UCSD-AML1 (cell line): Measurements from ENCODE around the gene C21orf91.
A peak's percentile ranks its signal among the peaks of the same experiment; 100 is the strongest.

ENCODE experiments used
- DNase-seq: peaks from one replicate; lab custom pipeline; 2025; ENCODE audit not compliant: unreplicated experiment; lab: John Stamatoyannopoulos, UW

C21orf91 gene

DNA sequence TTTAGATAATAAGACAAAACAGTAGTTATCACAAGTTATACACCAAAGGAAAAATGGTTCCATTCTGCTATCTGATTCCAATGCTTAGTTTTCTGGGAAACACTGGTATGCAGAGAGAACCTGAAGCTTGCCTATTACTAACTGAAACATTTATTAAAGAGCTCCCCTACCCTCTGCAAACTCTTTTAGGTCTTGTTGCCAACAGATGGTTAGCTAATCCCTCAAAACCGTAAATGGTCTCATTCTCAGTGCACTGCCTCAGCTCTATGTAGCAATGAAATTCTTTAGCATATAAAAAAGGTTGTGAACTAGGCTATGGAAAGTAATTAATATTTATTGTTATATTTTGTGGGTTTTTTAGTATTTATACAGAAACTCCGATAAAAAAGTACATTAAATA lies 20.4 kb downstream of the C21orf91 start:
- DNase-seq = no peak

DNA sequence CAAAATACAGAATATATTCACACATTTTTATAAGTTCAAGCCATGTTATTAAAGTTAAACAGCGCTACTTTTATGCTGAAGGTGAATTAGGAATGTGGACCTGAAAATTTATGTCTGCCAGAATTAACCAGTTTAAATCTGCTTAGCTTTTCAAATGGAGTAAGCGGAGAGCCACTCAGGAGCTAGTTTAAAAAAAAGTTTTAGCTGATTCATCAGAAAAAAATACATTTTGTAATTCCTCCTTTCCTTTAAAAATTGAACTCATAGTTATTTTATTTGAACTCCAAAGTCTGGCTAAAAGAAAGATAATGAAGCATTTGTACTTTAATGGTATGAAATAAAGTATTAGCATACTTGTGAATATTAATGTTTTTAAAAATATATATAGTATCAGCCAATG lies 21.2 kb downstream of the C21orf91 start:
- no peak for DNase-seq

DNA sequence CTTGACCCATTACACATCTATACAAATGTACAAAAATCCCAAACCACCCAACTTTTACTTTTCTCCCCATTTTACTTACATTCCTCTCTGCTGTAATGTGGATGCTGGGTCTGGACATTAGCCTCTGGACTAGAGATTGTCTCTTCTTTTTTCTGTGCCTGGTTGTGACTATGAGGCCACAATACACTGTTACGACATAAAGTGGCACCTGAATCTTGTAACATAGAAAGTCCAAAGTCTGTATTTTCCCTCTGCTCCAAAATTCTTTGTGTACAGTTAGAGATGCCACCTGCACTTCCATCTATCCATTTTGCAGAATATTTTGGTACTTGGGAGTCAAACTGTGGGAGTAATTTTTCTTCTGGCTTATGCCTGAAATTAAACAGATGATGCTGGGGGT lies 22.7 kb downstream of the C21orf91 start:
- no peak for DNase-seq

DNA sequence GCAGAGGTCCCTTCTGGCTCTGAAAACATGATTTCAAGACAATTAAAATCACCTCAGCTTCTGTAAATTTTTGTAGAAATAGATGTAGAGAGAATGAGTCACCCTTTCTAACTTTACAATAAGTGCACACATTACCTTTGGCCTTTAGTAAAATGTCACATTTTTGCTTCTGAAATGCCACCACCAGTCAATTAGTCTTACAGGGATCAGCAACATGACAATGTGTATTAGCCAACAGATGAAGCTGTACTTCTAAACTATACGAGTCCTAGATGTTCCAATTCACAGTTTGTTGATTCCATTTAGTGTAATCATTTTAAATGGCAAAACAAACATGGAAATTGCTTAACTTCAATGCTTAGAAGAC lies 23.1 kb downstream of the C21orf91 start:
- no peak for DNase-seq

DNA sequence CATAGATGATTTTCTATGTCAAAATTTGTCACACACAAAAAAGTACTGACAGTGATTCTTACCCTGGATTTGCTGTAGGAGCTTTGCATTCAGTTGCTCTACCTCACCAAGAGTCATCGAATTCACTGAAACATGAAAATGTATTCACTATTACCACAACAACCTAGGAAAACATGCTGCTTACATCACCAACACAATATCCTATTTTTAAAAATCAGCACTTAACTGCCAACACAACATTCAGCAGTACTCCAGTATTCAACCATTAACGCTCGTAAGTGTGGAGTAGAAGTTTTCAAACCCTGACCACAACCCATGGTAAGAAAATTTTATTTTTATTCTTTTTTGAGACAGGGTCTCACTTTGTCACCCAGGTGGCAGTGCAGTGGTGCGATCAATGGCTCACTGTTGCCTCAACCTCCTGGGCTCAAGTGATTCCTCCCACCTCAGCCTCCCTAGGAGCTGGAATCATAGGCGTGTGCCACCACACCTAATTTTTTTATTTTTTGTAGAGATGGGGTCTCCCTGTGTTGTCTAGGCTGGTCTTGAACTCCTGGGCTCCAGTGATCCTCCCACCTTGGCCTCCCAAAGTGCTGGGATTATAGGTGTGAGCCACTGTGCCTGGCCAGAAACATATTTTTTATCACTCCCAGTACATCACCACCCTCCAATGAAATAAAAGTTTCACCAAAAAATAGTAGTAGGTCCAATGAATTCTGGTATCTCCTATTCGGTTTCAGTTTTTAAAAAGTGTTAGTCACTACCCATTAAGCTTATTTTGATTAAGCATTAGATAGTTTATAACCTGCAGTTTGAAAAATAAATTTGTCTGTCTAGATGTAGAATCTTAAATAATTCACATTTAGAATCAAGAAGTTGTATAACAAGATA lies 23.8 kb downstream of the C21orf91 start:
- DNase-seq = no peak

DNA sequence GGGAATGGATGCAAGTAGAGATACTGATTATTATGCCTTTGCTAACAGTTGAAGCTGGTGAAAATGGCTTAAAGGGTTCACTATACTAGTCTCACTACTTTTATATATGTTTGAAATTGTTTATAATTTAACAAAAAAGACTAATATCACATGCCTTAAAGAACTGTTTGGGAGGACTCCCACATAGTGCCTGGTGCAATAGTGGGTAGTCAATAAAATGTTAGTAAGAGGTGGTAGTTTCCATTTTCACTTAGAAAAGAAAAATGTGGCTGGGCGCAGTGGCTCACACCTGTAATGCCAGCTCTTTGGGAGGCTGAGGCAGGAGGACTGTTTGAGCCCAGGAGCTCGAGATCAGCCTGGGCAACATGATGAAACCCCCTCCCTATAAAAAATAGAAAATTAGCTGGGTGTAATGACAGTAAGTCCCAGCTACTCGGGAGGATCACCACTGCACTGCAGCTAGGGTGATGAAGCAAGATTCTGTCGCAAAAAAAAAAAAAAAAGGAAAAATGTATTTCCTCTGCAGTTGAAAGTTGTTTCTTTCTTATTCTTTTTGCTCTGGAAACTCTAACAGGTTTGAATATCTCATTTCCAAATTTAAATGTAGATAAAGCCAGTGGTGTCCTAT lies 24.5 kb downstream of the C21orf91 start:
- DNase-seq = no peak

DNA sequence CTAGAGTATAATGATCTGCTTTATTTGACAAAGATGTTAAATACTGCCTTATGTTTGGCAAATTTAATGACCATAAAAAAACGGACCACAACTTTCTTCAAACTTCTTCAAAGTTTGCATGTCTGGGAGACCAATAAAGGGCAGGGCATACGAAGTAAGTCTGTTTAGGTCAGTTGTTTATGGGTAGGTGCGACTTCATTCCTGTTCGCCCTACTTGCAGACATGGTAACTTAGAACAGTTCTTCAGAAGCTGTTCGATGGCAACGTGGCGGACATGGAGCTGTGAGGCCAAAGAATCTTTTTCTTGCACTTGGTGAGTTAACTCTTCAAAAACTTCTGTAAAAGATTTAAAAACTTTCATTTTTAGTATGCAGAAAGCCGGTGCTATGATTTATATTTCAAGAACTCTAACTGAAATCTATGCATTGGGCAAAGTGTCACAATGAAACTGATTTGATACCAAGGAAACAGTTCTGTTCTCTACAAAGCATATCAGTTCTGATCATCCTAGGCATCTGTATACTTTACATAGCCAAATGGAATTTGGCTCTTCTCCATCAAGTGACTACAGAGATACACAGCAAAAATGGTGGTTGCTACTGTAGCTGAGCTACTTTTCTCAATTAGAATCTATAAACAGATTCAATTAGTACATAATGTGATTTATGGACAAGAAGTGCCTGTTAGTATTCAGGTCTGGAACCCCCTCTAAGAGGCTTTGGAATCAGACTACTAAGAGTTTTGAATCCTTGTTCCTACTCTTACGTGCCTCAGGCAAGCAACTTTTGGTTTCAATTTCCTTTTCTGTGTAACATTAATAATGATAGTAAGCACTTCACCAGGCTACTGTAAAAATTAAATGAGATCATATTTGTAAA lies 25.7 kb downstream of the C21orf91 start:
- DNase-seq = no peak

DNA sequence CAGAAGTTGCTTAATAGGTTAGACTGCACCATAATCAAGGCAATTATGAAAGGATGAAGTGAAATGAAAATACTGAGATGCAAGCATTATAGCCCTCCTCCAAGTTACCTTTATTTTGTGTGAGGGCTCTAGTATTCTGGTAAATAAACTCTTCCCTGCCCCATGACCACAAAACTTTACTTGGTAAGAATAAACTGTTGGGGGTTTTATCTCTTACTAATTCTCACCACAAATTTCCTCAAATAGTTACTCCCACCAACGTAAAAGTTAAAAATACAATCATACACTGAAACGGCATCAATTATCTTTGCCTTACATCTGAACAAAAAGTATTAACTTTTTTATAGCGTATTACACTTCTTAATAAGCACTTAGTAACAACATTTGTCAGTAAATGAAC lies 29.5 kb downstream of the C21orf91 start:
- DNase-seq = no peak

DNA sequence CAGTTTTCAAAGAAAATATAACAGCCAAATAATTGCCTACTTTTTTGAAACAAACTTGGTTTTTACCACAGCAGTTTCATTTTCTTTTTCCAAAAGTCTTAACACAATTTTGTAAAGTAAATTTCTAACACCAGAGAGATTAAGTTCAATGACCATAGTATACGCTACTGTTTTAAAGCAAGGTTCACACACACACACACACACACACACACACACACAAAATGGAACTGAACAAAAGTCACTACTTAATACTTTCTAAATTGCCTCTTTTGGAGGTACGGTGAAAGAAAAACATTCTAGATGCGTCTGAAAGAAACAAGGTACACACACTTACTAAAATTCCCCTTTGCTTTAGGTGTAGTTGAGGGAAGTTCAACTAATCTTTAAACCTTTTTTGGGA lies 30.1 kb downstream of the C21orf91 start:
- DNase-seq = no peak

DNA sequence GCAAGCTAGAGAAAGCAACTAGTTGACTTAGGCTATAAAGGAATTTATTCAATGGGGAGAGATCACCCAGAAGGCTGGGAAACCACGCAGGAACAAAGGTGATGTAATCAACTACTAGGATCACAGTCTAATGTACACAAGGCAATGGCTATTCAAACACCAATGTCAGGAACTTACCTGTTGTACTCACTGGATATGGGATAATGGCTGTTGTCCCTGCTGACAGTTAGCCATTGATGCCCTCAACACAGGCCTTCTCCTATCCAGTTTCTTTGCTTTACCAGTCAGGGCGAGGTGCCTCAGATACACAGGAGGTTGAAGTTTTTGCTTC lies 32.3 kb downstream of the C21orf91 start:
- no peak for DNase-seq

DNA sequence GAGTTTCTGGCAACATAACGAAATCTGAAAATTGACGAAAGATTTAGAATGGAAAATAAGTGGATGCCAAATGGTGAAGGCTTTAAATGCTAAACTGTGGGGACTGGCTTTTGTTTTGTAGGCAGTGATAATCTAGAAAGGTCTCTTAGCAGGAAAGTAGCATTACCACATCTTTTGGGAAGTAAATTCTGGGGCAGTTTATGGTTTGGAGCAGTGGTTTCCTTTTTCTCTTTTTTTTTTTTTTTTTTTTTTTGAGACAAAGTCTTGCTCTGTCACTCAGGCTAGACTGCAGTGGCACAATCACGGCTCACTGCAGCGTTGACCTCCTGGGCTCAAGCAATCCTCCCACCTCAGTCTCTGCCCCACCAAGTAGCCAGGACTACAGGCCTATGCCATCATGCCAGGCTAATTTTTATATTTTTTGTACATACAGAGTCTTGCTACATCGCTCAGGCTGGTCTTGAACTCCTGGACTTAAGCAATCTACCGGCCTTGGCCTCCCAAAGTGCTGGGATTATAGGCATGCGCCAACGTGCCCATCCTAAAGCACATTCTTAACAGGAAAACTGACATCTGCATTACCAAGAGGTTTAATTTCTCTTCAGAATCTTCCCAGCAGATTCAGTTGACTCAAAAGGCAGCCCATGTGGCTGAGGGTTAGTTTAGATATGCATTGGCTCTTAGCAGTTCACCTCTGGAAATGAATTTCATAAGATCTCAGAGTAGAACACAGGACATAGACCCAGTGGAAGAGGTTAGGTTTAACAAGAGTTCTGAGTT lies 32.9 kb downstream of the C21orf91 start:
- DNase-seq = no peak

DNA sequence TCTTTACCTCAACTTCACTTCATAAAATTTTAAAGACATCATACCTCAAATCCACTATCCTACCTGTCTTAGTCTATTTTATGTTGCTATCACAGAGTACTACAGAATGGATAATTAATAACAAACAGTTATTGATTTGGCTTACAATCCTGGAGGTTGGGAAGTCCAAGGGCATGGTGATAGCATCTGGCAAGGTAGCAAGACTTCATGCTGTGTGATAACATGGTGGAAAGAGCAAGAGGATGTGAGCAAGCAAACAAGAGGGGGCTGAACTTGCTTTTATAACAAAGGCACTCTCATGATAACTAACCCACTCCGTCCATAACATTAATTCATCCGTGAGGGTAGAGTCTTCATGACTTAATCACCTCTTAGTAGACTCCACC lies 33.8 kb downstream of the C21orf91 start:
- DNase-seq = no peak

DNA sequence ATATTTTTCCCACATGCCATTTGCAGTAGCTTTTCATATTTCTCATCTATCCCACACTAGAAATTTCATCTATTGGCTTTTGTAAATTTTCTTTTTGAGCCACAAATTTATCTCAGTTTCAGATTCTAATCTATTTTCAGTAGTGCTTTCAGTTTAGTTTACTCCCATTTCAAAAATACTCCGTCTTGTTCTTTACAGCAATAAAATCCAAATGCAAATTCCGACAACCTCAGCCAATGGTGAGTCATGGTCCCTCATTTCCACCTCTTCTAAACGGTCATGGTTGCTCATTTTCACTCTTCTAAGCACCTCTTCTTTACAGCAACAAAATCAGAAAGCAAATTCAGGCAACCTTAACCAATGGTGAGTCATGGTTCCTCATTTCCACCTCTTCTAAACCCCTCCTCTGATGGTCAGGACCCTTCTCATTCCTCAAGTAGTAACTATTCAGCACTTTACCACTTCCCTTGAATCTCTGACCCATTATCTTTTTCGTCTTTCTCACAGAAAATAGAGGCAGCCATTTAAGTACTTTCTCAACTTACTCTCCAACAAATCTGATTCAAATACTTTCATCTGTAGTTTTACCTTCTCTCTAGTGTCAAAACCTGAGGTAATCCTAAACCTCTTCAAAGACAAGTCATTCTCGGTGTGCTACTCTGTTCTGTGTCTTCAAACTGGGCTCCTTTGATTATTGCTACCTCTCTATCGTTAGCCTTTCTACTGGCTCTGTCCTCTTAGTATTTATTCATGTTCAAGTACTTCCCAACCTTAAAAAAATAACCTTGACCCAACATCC lies 34.4 kb downstream of the C21orf91 start:
- no peak for DNase-seq

DNA sequence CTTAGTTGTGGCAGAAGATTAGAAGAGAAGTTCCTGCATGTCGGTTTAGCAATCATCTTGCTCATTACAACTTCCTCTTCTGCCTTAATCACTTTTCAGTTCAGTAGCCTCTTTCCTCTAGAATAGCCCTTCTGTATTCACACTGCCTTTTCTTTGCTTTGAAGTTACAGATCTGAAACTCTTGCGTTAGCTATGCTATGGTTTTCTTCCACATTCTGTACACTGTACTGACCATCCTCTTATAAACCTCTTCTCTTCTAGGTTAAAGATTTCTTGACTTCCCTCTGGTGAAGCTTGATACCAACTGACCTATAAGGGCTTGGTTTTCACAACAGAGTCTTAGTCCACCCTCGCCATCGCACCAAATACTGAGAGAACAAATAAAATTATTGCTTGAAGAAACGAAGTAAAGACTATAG lies 35.0 kb downstream of the C21orf91 start:
- DNase-seq = no peak

DNA sequence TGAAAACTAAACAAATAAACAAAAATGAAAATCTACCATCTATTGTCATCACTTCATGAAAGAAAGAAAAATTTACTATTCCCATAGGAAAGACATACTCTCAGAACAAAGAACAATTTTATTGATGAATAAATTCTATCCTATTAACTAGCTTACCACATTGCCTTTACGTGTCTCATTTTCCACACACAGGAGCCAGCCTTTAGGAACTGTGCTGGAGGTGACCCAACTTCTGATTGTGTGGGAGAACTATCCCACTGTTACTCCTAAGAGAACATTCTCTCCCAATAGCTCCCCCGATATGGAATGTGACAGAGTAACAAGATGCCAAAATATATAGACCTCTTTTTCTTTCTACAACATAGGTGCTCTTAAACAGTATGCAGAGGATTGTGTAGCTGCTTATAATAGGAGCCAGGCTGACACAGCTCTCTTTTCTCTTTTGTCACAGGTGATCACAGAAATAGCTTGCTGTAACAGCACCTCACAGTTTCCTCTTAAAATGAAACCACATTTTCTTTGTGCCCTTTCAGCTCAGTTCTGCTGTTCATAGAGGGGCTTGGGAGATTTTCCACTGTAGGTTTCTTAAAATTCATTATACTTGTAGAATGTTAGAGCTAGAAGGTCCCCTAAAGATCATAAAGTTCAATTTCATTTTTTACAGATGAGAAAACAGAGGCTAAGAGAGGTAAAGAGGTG lies 35.5 kb downstream of the C21orf91 start:
- no peak for DNase-seq

DNA sequence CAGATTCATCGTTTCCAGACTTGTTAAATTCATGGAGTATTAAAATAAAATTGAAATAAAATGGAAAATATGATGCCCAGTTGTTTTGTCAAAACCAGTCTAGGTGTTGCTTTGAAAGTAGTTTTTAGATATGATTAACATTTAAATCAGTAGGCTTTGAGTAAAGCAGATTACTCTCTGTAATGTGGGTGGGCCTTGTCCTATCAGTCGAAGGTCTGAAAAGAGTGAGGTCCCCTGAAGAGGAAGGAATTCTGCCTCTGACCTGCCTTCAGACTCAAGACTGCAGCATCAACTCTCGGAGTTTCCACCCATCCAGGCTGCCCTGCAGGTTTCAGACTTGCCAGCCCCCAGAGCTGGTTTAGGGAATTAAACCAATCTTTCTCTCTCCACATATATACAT lies 36.2 kb downstream of the C21orf91 start:
- DNase-seq = no peak

DNA sequence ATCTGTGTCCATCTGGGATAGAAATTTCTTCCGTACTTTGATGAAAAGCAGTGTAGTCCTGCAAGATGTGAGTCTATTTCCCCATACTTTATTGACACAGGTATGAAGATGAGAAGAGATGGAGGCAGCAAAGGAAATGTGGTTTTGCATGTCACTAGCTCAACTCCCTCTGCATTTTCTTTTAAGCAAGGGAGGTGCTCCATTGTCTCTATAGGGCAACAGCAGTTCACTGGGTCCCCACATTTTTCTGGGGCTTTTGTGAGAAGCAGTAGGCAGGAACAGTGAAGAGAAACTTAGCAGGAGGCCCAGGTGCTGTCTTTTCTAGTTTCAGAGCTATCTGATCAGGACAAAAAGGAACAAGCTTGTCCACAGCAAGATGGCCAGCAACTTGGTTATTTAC lies 37.1 kb downstream of the C21orf91 start:
- DNase-seq = no peak

DNA sequence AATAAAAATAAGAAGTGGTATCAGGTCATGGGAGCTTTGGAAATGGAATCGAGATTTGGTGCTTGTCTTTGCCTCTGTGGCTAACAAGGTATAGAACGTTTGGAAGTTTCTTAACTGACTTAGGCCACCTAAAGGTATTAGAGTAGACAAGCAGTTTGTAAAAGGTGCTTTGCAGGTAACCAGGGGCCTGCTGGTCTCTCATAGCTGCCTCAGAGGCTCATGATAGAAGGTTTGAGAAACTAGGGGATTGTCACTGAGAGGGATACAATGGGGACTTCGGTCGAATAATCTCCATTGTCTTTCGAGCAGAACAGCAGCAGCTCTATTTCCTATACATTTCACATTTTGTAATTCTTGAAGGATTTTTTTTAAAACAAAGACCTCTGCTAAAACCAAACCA lies 37.6 kb downstream of the C21orf91 start:
- DNase-seq = no peak

DNA sequence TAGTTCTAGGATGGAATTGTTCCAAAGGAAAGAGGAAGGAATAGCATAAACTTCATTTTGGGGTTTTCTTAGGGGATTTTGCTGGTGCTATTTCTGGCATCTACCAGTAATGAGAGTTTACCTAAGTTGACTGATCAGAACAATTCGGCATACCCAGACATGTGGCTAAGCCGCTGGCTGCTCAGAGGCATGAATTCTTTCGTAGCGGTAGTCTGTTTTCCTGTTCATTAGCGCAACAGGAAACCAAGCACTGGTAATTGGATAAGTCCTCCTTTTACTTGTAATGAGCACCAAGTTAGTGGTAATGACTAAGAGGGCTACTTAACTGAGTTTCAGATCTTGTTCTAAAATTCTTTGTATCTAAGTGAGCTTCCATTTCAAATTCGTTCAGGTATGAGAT lies 38.6 kb downstream of the C21orf91 start:
- peak; percentile 11 for DNase-seq

DNA sequence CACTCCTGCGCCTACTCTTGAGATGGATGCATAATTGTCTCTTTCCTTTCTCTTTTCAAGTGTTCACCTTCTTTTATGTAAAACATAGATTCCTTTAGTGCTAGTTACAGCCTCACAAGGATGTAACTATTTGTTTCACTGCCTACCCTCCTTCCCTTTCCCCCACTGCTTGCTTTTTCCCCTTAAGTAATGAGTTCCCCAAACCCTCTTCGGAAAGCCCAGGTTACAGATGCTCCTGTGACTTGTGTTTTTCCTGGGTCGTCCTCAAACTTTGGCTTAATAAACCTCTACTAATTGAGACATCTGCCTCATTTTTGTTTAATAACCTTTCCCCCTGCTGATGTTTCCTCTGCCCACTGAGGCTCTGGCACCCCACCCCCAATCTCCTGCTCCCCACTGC lies 39.2 kb downstream of the C21orf91 start:
- DNase-seq = no peak
